ENCODE measurements around the gene ZMYND11.

Gene ZMYND11

GRCh38 chr10:277963-278362 is 142.7 kb downstream of the ZMYND11 start:
- DNase-seq, result no peak
- H3K4me1 ChIP-seq (ENCODE audit: low read length), result no peaks in the 10 kb centered on the region
- no peak overlapping the region for H3K27ac ChIP-seq (ENCODE audit: low read length)
- no peaks in the 10 kb centered on the region for H3K79me2 ChIP-seq (ENCODE audit: low read length)
- no peaks in the 10 kb centered on the region for H3K36me3 ChIP-seq (replicated peaks; ENCODE audit: insufficient read depth, low read length)
- no peaks in the 10 kb centered on the region for H3K27me3 ChIP-seq (replicated peaks; ENCODE audit: insufficient read depth, low read length)
- no peak overlapping the region for H3K4me2 ChIP-seq (ENCODE audit: low read depth, low read length)
- no peak overlapping the region for H3K9ac ChIP-seq (ENCODE audit: low read length)
- no peaks in the 10 kb centered on the region for H3F3A ChIP-seq (ENCODE audit: insufficient read depth, low read length)
- no peak for TF ChIP-seq EZH2 (optimal IDR thresholded peaks at IDR 0.05; ENCODE audit: low read depth, low read length)
- TF ChIP-seq EZH2phosphoT487 (IDR thresholded peaks at IDR 0.05; ENCODE audit: low read length), result no peak
- no peaks in the 10 kb centered on the region for H4K20me1 ChIP-seq (ENCODE audit: insufficient read depth, low read length)
- no peaks in the 10 kb centered on the region for H3K9me2 ChIP-seq (replicated peaks; ENCODE audit: insufficient read depth, low read length)
- H2AFZ ChIP-seq (ENCODE audit: low read length), result no peak overlapping the region
- no peaks in the 10 kb centered on the region for H3K9me3 ChIP-seq (replicated peaks; ENCODE audit: insufficient read depth, low read length)
- no peak overlapping the region for H3K4me3 ChIP-seq (ENCODE audit: low read length)

DNA sequence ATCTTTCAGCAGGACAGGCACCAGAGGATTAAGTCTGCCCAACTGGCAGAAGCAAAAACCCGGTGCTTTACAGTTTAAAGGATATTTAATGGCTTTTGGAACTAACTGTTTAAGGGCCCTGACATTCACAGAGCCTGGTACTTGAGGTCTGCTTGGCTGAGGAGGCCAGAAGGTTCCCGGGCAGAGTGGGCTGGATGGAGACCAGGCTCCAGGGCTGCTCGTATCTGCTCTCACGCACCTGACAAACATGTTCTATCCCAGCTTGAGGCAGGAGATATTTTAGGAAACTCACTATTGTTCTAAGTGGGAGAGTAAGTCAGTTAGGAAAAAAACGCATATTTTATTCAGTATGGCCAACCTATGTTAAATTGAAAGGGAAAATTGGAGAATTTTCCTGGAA is 143.5 kb downstream of the ZMYND11 start:
- TF ChIP-seq CTCF (IDR thresholded peaks at IDR 0.05; ENCODE audit: low read length) (no peak), EZH2 (optimal IDR thresholded peaks at IDR 0.05; ENCODE audit: low read depth, low read length) (no peak), EZH2phosphoT487 (IDR thresholded peaks at IDR 0.05; ENCODE audit: low read length) (no peak)
- Histone ChIP-seq H3K4me2 (ENCODE audit: low read depth, low read length) (no peak overlapping the region), H3K4me3 (ENCODE audit: low read length) (no peak overlapping the region), H3K4me1 (ENCODE audit: low read length) (peaks cover 4% of the 10 kb centered on the region; the same call in 1 of the 2 replicates), H3K27ac (ENCODE audit: low read length) (no peak overlapping the region), H3K79me2 (ENCODE audit: low read length) (no peaks in the 10 kb centered on the region), H4K20me1 (ENCODE audit: insufficient read depth, low read length) (no peaks in the 10 kb centered on the region), H3K36me3 (replicated peaks; ENCODE audit: insufficient read depth, low read length) (no peaks in the 10 kb centered on the region), H3F3A (ENCODE audit: insufficient read depth, low read length) (no peaks in the 10 kb centered on the region), H3K27me3 (replicated peaks; ENCODE audit: insufficient read depth, low read length) (no peaks in the 10 kb centered on the region), H2AFZ (ENCODE audit: low read length) (no peak overlapping the region), H3K9ac (ENCODE audit: low read length) (no peak overlapping the region), H3K9me3 (replicated peaks; ENCODE audit: insufficient read depth, low read length) (no peaks in the 10 kb centered on the region), H3K9me2 (replicated peaks; ENCODE audit: insufficient read depth, low read length) (no peaks in the 10 kb centered on the region)
- no peak for DNase-seq

GRCh38 chr10:279232-279631 is 144.0 kb downstream of the ZMYND11 start:
- Histone ChIP-seq H3F3A (ENCODE audit: insufficient read depth, low read length) (peaks cover 3% of the 10 kb centered on the region; the same call in 1 of the 2 replicates), H3K9ac (ENCODE audit: low read length) (no peak overlapping the region), H3K9me2 (replicated peaks; ENCODE audit: insufficient read depth, low read length) (no peaks in the 10 kb centered on the region), H4K20me1 (ENCODE audit: insufficient read depth, low read length) (no peaks in the 10 kb centered on the region), H2AFZ (ENCODE audit: low read length) (no peak overlapping the region), H3K4me2 (ENCODE audit: low read depth, low read length) (no peak overlapping the region), H3K36me3 (replicated peaks; ENCODE audit: insufficient read depth, low read length) (no peaks in the 10 kb centered on the region), H3K4me1 (ENCODE audit: low read length) (peaks cover 9% of the 10 kb centered on the region), H3K9me3 (replicated peaks; ENCODE audit: insufficient read depth, low read length) (no peaks in the 10 kb centered on the region), H3K27me3 (replicated peaks; ENCODE audit: insufficient read depth, low read length) (no peaks in the 10 kb centered on the region), H3K4me3 (ENCODE audit: low read length) (no peak overlapping the region), H3K27ac (ENCODE audit: low read length) (no peak overlapping the region), H3K79me2 (ENCODE audit: low read length) (no peaks in the 10 kb centered on the region)
- DNase-seq, result no peak
- TF ChIP-seq EZH2 (optimal IDR thresholded peaks at IDR 0.05; ENCODE audit: low read depth, low read length), result no peak
- no peak for TF ChIP-seq CTCF (IDR thresholded peaks at IDR 0.05; ENCODE audit: low read length)
- no peak for TF ChIP-seq EZH2phosphoT487 (IDR thresholded peaks at IDR 0.05; ENCODE audit: low read length)

DNA sequence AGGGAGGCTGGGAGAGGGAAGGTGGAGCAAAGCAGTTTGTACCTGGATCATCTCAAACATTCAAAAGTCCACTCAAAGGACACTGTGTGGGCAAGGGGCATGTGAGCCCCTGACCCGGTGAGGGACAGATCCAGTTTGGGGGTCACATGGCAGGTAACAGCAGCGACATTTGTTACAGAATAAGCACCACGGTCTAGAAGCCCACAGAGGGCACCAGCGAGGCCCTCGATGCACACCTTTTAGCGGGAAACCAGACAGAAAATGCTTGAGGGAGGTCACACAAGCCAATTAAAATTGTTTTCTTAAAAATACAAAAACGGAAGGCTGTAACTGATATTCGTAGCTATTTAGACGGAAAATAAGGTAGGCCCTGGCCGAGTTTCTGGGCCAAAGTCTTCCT is 144.4 kb downstream of the ZMYND11 start:
- H3K27ac ChIP-seq (ENCODE audit: low read length), result no peak overlapping the region
- TF ChIP-seq EZH2phosphoT487 (IDR thresholded peaks at IDR 0.05; ENCODE audit: low read length) (no peak), CTCF (IDR thresholded peaks at IDR 0.05; ENCODE audit: low read length) (no peak), EZH2 (optimal IDR thresholded peaks at IDR 0.05; ENCODE audit: low read depth, low read length) (no peak)
- H2AFZ ChIP-seq (ENCODE audit: low read length), result no peak overlapping the region
- no peaks in the 10 kb centered on the region for H4K20me1 ChIP-seq (ENCODE audit: insufficient read depth, low read length)
- no peaks in the 10 kb centered on the region for H3K9me3 ChIP-seq (replicated peaks; ENCODE audit: insufficient read depth, low read length)
- no peak for DNase-seq
- H3K4me1 ChIP-seq (ENCODE audit: low read length), result peaks cover 12% of the 10 kb centered on the region
- H3K79me2 ChIP-seq (ENCODE audit: low read length), result no peaks in the 10 kb centered on the region
- no peak overlapping the region for H3K4me3 ChIP-seq (ENCODE audit: low read length)
- H3K36me3 ChIP-seq (replicated peaks; ENCODE audit: insufficient read depth, low read length), result no peaks in the 10 kb centered on the region
- no peak overlapping the region for H3K9ac ChIP-seq (ENCODE audit: low read length)
- no peaks in the 10 kb centered on the region for H3K9me2 ChIP-seq (replicated peaks; ENCODE audit: insufficient read depth, low read length)
- no peaks in the 10 kb centered on the region for H3K27me3 ChIP-seq (replicated peaks; ENCODE audit: insufficient read depth, low read length)
- H3K4me2 ChIP-seq (ENCODE audit: low read depth, low read length), result no peak overlapping the region
- peaks cover 7% of the 10 kb centered on the region; the same call in 1 of the 2 replicates for H3F3A ChIP-seq (ENCODE audit: insufficient read depth, low read length)
